LNCAP (cell line): Measurements from ENCODE around the gene KRTAP29-1.

Experiments
- CTCF ChIP-seq: fragments of 450-650 bp; IDR thresholded peaks from 2 replicates; pipeline ENCODE4 v1.5.1; 2017; ENCODE audit warnings: mild to moderate bottlenecking

KRTAP29-1 gene

GRCh38 chr17:41325611-41326010, 23.0 kb upstream of the KRTAP29-1 start:
- TF ChIP-seq CTCF: no peak

GRCh38 chr17:41325126-41325525, 22.5 kb upstream of the KRTAP29-1 start:
- no peak for TF ChIP-seq CTCF

- peak; percentile 53 for TF ChIP-seq CTCF
Measured at GRCh38 chr17:41324180-41325075, 21.8 kb upstream of the KRTAP29-1 start.

GRCh38 chr17:41322903-41323895, 20.5 kb upstream of the KRTAP29-1 start:
- no peak for TF ChIP-seq CTCF

- TF ChIP-seq CTCF: peak; percentile 88
Measured at GRCh38 chr17:41322094-41322902, 19.6 kb upstream of the KRTAP29-1 start.

- no peak for TF ChIP-seq CTCF
Measured at GRCh38 chr17:41318231-41318630, 15.6 kb upstream of the KRTAP29-1 start.
